Raji (cell line): Measurements from ENCODE around the gene COMMD8.

ENCODE experiments used
- POLR2A ChIP-seq: IDR thresholded peaks from 2 replicates; pipeline ENCODE4 v1.6.1; 2011; ENCODE audit warnings: low read depth, low read length, control low read depth; ENCODE audit not compliant: insufficient read depth

The COMMD8 gene

DNA sequence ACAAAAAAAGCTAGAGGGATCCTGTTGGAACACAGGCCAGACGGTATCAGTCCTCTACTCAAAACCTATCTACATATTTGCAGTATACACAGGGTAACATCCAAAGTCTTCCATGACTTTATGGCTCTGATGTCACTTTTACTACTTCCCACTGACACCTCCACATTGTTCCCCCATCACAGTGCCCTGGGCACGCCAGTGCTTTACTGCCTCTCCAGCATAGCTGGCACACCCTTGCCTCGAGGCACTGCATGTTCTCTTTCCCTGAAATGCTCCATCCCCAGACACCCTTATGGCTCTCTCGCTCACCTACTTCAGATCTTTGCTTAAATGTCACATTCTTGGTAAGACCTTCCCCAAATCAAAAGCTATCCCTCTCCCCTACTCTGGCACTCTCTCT lies 15.3 kb upstream of the COMMD8 start:
- TF ChIP-seq POLR2A, result no peak

DNA sequence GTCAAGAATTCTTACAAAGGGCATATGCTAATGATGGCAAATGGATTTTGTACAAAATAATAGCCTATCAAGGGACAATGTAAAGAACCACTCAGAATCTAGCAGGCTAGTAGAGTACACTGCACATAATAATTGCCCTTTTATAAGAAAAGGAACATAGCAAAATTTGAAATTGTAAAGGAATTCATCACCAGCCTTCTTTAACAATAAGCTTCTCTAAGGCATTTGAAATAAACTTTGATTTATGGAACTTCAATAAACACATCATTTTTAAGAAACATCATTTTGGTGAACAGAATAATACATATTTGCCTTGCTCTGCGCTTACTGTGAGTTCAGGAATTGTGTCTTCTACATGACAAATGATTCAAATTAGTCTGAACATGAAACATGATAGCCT lies 11.9 kb upstream of the COMMD8 start:
- TF ChIP-seq POLR2A, result no peak

DNA sequence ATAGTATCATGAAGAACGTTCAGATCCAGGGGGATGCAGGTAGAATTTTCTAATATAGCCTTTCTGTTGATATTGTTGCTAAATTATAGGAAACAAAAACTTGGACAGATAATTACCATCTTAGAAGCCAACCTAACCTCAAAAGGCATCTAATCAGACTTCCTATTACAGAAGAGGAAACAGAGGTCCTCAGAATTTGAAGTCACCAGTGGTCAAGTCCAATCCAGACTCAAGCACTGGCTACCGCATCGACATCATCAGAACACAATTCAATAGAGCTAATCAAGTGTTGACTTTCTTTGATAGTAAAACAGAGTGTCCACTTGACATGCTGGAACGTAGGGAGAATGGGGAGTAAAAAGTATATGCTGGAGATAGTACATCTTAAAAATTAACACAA lies 11.3 kb upstream of the COMMD8 start:
- TF ChIP-seq POLR2A, result no peak

DNA sequence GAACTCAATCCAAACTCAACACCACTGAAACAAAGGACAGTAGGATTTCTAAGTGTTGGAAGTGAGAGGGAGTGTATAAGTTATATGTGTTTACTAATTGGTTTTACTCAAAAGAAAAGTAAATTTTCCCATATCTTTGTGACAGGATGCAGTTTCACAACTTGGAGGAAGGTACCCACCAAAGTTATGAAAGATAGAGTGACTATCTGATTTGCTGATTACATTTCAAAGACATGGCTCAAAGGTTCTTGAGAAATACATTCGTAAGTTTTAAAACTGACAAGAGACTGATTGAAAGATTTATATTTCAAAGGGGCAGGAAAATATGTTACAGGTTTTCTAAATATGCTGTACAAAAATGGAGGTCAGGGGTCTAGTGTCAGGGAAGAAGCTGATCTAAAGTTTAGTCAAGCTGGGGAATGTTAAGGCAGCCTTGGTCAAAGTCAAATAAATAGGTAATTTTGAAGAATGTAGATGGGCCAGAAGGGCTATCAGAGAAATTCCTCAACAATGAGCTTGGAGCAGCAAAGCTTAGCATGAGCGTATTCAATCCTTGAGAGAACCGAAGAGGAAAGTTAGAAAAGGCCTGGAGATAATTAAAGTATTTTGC lies 9.7 kb upstream of the COMMD8 start:
- no peak for TF ChIP-seq POLR2A

DNA sequence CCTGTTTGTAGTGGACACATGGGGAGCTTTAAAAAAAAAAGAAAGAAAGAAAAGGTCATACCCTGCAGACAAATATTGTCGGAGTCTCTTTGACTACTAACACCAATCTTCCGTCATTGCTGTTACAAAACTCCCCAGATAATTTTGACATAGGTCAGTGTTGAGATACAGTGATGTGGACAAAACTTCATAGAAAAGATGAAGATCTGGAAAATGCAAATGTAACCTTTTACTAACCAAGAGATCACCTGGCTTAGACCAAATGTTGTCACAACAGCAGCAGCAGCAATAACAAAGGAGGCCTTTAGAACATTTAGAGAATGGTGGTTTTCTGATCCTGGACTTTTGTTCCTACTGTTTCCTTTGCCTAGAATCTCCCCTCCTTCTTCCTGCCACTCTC lies 8.1 kb upstream of the COMMD8 start:
- TF ChIP-seq POLR2A, result no peak

DNA sequence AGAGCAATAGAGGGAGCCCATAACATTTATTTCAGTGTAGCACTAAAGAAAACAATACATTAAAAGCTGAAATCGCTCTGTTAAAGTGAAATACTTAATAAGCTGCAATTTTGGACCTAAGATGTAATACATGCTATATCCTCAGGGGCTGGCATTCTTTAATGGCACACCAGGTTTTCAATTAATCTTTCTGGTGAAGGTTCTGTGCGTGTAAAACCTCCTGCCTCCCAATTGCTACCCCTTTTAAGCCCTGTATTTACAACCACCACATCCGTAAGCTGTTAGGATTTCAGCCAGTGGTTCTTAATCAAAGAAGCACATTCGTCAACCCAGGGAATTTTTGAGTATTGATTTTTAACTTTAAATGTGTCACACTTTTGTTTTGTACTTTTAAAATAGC lies 7.6 kb upstream of the COMMD8 start:
- no peak for TF ChIP-seq POLR2A

DNA sequence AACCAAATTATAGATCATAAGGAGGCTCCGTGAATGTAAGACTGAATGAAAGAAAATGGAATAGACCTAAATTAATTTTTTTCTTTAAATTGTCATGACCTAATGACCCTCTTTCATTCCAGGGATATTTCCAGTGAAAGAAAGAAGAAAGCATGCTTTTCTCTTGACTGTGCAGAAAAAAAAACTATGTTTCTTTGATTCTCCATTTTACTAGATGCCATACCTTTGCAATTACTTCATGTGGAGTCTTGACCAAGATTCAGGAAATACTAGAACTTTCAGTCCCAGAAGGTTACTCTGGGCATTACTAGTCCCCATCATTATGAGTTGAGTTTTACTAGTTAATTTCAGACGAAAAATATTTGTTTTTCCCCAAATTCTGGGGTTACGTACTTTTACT lies 6.4 kb upstream of the COMMD8 start:
- TF ChIP-seq POLR2A, result no peak

DNA sequence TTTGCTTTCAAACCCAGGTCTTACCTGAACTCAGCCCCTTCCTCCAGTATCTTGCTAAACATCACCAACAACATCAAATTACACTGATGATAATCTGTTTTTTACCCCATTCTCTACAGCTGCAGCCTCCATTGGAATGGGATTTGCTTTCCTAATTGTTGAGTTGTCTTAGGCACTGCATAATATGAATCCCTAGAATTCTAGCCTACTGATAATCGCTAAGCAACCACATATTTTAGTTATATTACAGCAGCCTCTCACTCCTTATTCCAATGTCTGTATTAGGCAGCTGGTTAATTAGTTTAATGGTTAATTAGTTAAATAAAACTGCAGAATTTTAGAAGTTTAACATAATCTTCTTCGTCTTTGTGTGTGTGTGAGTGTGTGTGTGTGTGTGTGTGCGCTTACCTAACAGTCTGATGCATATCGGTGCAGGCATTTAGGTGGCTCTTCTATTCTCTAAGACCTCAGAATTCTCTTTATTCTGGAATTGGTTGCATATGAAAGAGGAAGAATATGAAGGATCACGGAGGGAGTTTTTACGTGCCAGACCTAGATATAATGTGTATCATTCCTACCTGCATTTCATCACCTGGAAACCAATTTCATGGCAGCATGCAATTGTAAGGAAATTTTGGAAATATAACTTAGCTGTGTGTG lies 5.3 kb upstream of the COMMD8 start:
- no peak for TF ChIP-seq POLR2A

DNA sequence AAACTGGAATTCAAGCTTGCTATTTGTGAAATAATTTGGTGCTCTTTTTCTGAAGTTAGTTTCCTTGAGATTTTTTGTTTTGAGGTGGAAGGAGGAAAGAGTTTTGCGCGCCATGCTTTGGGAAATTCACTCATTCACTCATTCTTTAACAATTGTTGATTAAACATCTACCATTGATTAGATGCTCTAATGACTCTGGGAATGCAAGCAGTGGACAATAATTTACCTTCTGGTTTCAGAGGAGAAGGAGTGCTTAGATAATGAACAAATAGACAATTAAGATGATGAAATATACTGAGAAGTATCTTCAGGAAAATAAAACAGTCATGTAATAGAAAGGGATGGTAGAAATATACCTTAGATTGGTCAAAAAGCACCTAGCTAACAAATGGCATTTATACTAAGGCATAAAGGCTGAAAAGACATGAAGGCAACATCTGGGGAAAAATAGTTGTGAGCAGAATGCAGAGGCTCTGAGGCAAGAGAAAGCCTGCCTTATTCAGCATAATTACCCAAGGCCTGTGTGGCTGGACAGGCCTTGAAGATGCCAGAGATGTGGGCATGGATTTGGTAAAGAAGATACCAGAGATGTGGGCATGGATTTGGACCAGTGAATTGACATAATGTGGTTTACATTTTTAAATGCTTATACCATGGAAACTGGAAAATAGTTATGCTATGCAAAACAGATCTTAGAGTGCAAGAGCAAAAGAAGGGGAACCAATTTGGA lies 2.7 kb upstream of the COMMD8 start:
- no peak for TF ChIP-seq POLR2A

DNA sequence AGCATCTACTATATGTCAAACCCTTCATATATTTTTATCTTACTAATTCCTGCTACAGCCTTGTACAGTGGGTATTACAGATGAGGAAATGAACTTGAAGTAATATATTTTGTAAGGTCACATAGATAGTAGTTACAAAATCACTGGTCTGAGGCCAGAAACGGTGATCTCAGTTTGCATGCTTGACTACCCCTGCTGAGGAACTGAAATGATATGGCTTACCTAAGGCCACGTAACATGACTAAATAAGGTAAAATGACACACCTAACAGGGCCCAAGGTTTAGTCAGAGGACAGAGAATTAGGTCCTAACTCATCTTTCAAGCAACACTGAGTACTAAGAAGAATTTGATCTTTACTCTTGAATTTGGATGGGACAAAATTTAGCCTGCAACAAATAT lies 1.5 kb upstream of the COMMD8 start:
- no peak for TF ChIP-seq POLR2A

DNA sequence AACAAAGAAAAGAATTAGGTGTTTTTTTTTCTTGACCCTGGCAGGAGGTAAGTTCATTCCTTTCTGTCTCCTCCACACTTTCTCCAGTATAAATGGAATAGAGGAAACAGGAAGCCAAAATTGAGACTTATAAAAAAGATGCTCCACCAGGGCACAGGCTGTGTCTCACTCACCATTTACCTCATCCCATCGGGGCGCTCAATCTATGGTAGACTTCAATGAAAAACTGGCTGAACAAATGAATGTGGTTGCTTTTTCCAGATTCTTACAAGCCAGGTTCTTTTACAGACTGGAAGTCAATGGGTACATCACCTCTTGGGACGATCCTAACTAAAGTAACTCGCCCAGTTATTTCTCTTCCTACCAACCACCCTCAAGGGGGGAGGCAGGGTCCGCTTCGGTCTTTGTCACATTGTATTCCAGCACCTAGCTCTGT lies 685 bp downstream of the COMMD8 start:
- TF ChIP-seq POLR2A, result no peak

DNA sequence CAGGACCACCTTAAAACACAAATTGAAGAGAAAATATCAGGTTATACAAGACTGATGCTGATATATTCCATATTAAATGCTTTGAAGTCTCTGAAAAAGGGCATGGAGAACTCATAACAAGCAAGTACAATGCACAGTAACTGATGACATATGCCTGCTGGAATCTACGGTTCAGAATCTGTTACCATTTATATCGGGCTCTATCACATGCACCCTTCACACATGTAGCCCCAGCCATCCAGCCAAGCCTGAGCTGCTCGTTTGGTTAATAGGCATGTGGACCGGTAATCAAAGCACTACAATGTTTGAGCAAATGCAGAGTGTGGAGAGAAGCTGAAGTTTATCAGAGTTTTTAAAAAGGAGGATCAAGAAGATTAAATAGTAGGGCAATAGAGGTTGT lies 11.8 kb downstream of the COMMD8 start:
- TF ChIP-seq POLR2A, result no peak

DNA sequence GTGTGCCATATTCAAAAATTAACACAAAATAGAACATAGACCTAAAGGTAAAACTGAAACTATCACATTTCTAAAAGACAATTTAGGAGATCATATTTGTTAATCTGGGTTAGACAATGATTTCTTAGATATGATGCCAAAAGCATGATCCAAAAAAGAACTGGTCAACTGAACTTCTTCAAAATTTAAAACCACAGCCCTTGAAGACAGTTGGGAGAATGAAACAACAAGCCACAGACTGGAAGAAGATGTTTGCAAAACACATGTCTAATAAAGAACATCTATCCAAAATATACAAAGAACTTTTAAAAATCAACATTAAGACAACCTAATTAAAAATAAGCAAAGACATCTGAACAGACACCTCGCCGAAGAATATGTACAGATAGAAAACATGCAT lies 19.5 kb downstream of the COMMD8 start:
- TF ChIP-seq POLR2A, result no peak

DNA sequence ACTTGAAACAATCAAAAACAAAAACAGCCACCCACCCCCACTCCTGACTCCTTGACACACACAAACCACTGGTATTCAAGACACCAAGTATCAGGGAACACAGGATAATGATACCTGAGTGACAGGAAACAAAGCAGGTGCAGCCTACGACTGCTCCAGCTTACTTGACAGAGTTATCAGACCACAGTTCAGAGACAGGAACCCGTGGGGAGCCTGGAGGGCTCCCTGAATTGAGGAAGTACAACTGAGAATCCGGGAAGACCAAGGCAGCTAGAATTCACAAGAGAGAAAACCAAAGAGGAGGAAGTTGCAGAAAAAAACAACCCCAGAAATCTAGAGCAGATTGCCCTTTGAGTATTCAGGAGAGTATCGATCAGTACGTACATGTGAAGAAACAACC lies 20.5 kb downstream of the COMMD8 start:
- no peak for TF ChIP-seq POLR2A

DNA sequence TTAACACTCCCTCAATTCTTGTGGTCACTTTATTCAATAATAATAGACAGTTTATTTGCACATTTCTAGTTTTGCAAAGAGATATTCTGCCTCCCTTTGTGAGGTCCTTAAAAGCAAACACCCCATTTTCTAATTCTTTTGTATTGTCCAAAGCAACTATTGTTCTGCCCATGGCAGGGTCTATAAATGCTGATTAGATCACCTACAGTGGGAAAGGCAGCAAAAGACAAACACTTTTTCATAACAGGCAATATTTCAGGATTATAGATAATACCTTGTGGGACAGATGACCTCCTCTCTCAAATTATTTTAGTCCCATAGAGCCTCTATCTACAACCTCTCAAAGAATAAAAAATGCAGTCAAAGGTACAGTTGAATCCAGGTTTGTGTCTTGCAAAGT lies 28.6 kb downstream of the COMMD8 start:
- TF ChIP-seq POLR2A, result no peak

DNA sequence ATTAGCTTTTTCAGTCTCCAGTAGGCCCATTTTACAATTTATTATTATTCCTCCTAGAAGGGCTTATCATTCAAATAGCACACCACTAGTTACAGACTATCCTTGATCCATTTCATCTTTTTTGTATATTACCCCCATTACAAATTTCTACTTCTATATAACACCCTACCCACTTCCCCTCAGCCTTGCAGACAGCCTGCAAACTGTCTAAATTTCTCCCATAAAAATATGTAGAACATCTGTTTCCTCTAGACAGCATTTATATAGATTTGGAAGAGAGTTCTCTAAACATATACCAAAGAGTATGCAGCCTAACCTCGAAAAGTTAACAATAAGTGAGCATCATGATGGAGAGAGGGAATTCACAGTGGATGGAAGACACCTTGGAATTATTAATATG lies 30.8 kb downstream of the COMMD8 start:
- no peak for TF ChIP-seq POLR2A
